Measurements from ENCODE around the gene SREBF1. TPM values are rescaled to one million over a fixed set of nuclear protein-coding genes. Genes with fewer than 3 reads are reported as not detected.

The SREBF1 gene
- total RNA-seq, 1 donor from 2014 or later: 84.0 TPM

- Histone ChIP-seq H3K27ac (peak overlapping the region; percentile 97), H3K36me3 (no peaks in the 10 kb centered on the region), H3K9me3 (no peaks in the 10 kb centered on the region), H3K4me3 (peak overlapping the region; percentile 52 to 55), H3K27me3 (no peaks in the 10 kb centered on the region), H3K4me1 (peaks cover 72% of the 10 kb centered on the region)
- no peak for DNase-seq (ENCODE audit: extremely low spot score in 2 of 2)
- intact Hi-C loops (cut with DNase I): loop anchor here (2.0 kb wide), 1 partner anchor 83 kb away; no protein-coding TSS in a partner anchor
- TF ChIP-seq CTCF (IDR thresholded peaks at IDR 0.05): no peak
- TF ChIP-seq POLR2A (IDR thresholded peaks at IDR 0.05): no peak
- TF ChIP-seq POLR2AphosphoS5 (IDR thresholded peaks at IDR 0.05; ENCODE audit: insufficient read depth in 1 of 2, low read depth in 1 of 2): peak in 1 of 2 donors; percentile 37
Observed at GRCh38 chr17:17781591-17782496, 54.9 kb downstream of the SREBF1 start.

- TF ChIP-seq POLR2AphosphoS5 (IDR thresholded peaks at IDR 0.05; ENCODE audit: insufficient read depth in 1 of 2, low read depth in 1 of 2) (peak in 1 of 2 donors; percentile 44), CTCF (IDR thresholded peaks at IDR 0.05) (peak in 1 of 3 experiments; percentile 18), POLR2A (IDR thresholded peaks at IDR 0.05) (no peak)
- DNase-seq (ENCODE audit: extremely low spot score in 2 of 2): no peak
- intact Hi-C loops (cut with DNase I): loop anchor here (2.0 kb wide), 1 partner anchor 82 kb away; no protein-coding TSS in a partner anchor
- H3K9me3 ChIP-seq: no peaks in the 10 kb centered on the region
- peak overlapping the region; percentile 97 for H3K27ac ChIP-seq
- H3K27me3 ChIP-seq: no peaks in the 10 kb centered on the region
- H3K36me3 ChIP-seq: no peaks in the 10 kb centered on the region
- peak overlapping the region; percentile 52 to 55 for H3K4me3 ChIP-seq
- H3K4me1 ChIP-seq: peaks cover 74% of the 10 kb centered on the region
Observed at GRCh38 chr17:17780922-17781590, 55.7 kb downstream of the SREBF1 start.

- no peak for DNase-seq (ENCODE audit: extremely low spot score in 2 of 2)
- Histone ChIP-seq H3K27me3 (no peaks in the 10 kb centered on the region), H3K27ac (peak overlapping the region; percentile 97), H3K4me1 (peaks cover 73% of the 10 kb centered on the region), H3K9me3 (no peaks in the 10 kb centered on the region), H3K4me3 (no peak overlapping the region), H3K36me3 (no peaks in the 10 kb centered on the region)
- TF ChIP-seq POLR2AphosphoS5 (IDR thresholded peaks at IDR 0.05; ENCODE audit: insufficient read depth in 1 of 2, low read depth in 1 of 2) (peak in 1 of 2 donors; percentile 41), CTCF (IDR thresholded peaks at IDR 0.05) (no peak)
- intact Hi-C loops (cut with DNase I): no loop called here
Observed at GRCh38 chr17:17779015-17779611, 57.7 kb downstream of the SREBF1 start.

- Histone ChIP-seq H3K27ac (peak overlapping the region; percentile 97), H3K27me3 (no peaks in the 10 kb centered on the region), H3K36me3 (no peaks in the 10 kb centered on the region), H3K4me1 (peaks cover 73% of the 10 kb centered on the region), H3K4me3 (no peak overlapping the region), H3K9me3 (no peaks in the 10 kb centered on the region)
- no peak for TF ChIP-seq CTCF (IDR thresholded peaks at IDR 0.05)
- no peak for TF ChIP-seq POLR2A (IDR thresholded peaks at IDR 0.05)
- TF ChIP-seq POLR2AphosphoS5 (IDR thresholded peaks at IDR 0.05; ENCODE audit: insufficient read depth in 1 of 2, low read depth in 1 of 2): peak; percentile 45 to 58
- DNase-seq (ENCODE audit: extremely low spot score in 2 of 2): no peak
- intact Hi-C loops (cut with DNase I): no loop called here
Observed at GRCh38 chr17:17778308-17779014, 58.3 kb downstream of the SREBF1 start.
